LNCaP clone FGC (cell line): ENCODE data around the gene PRKCE.

Experiments
- DNase-seq: peaks from one replicate; pipeline ENCODE4 v3.0.0-alpha.2; 2011; ENCODE audit warnings: low read depth
- H3K4me3 ChIP-seq: 2 replicates; pipeline ENCODE4 v1.5.1; 2011; ENCODE audit warnings: mild to moderate bottlenecking, low read depth, low read length, control low read depth
- CTCF ChIP-seq: IDR thresholded peaks from 2 replicates; pipeline ENCODE4 v1.5.1; 2012; ENCODE audit warnings: mild to moderate bottlenecking; ENCODE audit not compliant: control insufficient read depth, insufficient read depth; ENCODE audit errors: extremely low read depth

PRKCE gene

GRCh38 chr2:45746888-45747287, 95.4 kb downstream of the PRKCE start:
- no peak for TF ChIP-seq CTCF
- no peak for DNase-seq
- no peak overlapping the region for H3K4me3 ChIP-seq

GRCh38 chr2:45747363-45747762, 95.9 kb downstream of the PRKCE start:
- no peak for DNase-seq
- no peak overlapping the region for H3K4me3 ChIP-seq
- no peak for TF ChIP-seq CTCF

- no peak for DNase-seq
- no peak for TF ChIP-seq CTCF
- H3K4me3 ChIP-seq = no peak overlapping the region
Observed at GRCh38 chr2:45748239-45748638, 96.8 kb downstream of the PRKCE start.

- no peak for TF ChIP-seq CTCF
- no peak for DNase-seq
- no peak overlapping the region for H3K4me3 ChIP-seq
Observed at GRCh38 chr2:45750001-45750400, 98.5 kb downstream of the PRKCE start.

GRCh38 chr2:45750484-45750883, 99.0 kb downstream of the PRKCE start:
- no peak for TF ChIP-seq CTCF
- no peak for DNase-seq
- no peak overlapping the region for H3K4me3 ChIP-seq

GRCh38 chr2:45753381-45753780, 101.9 kb downstream of the PRKCE start:
- TF ChIP-seq CTCF = no peak
- no peak for DNase-seq

GRCh38 chr2:45754131-45755010, 102.9 kb downstream of the PRKCE start:
- no peak overlapping the region for H3K4me3 ChIP-seq
- no peak for TF ChIP-seq CTCF
- DNase-seq = no peak

More at GRCh38 chr2:45753381-45753780, 101.9 kb downstream of the PRKCE start:
- H3K4me3 ChIP-seq = no peak overlapping the region
